Measurements from ENCODE around the gene NAXD.
"Not testable (repeated sequence)": the region's sequence is repeated elsewhere in the genome, so short reads cannot be mapped to it uniquely, and the experiment has no call there.

The NAXD gene

DNA sequence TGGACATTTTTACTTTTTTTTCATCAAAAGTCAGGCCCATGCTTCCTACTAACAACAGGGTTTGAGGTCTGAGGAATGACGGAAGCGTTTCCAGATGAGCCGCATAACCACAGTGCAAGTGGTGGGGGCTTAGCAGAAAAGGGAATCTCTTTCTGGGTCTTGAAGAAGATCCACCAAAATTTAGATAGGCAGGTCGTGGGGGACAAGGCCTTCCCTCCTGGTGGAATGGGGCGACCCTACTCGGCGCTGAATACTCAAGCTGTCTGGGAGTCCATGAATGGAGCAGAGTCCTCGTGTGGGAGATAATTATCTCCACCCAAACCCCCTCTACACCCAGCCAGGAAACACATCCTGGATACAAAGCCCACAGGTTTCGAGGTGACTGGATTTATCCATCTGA lies 53.7 kb downstream of the NAXD start:
- DNase-seq, result no peak

DNA sequence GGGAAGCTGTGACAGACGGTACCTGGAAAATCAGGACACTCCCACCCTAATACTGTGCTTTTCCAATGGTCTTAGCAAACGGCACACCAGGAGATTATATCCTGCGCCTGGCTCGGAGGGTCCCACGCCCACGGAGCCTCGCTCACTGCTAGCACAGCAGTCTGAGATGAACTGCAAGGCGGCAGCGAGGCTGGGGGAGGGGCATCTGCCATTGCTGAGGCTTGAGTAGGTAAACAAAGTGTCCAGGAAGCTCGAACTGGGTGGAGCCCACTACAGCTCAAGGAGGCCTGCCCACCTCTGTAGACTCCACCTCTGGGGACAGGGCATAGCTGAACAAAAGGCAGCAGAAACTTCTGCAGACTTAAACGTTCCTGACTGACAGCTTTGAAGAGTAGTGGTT lies 54.5 kb downstream of the NAXD start:
- DNase-seq, result not testable (repeated sequence)

DNA sequence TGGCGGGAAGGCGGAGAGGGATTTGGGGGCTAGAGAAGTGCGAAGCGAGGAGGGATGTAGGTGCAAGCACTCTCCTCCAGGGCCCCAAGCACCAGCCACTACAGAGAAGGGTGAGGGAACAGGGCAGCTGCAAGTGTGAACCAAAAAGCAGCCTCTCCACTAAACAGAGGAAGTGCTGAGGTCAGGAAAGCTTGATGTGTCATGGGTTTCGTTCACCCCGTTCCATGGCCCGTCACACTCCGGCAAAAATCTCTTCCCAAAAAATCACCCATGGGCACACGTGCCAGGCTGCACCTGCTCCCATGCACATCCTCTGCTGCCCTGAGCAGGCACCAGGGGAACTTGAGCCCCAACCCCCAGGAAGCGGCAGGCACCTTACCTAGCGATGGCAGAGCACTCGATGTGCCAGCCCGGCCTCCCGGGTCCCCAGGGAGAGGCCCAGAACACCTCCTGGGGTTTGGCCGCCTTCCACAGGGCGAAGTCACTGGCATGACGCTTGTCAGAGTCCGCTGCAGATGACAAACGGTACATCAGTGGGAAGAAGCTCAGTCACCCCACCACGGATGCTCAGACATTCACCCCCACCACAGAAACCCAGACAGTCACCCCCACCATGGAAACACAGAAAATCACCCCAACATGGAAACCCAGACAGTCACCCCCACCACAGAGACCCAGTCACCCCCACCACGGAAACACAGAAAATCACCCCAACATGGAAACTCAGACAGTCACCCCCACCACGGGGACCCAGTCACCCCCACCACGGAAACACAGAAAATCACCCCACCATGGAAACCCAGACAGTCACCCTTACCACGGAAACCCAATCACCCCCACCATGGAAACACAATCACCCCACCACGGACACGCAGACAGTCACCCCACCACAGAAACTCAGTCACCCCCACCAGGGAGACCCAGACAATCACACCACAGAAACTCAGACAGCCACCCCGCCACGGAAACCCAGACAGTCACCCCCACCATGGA lies 61.5 kb downstream of the NAXD start:
- DNase-seq, result no peak

DNA sequence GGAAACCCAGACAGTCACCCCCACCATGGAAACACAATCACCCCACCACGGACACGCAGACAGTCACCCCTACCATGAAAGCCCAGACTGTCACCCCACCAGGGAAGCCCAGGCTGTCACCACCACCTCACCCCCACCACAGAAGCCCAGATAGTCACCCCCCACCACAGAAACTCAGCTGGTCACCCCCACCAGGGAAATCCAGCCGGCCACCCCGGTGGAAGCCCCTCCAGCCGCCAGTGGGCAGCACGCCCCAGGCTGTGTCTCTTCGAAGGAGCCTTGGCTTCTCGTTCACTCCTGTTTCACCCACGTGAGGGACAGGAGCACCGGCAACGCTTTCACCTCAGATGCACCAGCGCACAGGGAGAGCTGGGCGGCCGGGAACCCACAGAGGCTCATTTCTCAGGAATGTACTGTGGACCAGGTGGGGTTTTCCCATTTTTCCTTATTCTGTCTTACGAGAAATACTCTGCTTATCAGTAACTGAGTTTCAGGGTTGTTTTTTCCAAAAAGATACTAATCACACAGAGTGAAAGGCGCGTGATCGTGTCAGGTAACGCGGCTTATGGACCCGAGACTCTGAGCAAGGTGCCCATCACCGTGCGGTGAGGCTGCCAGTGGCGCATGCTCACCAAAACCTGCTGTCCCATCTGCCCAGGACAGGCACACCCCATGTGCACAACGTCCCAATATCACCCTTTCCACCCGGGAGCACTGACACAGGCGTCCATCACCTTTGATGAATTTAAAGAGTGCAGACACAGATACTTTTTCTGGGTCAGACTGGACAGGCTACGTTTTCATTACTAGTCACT lies 62.6 kb downstream of the NAXD start:
- no peak for DNase-seq

DNA sequence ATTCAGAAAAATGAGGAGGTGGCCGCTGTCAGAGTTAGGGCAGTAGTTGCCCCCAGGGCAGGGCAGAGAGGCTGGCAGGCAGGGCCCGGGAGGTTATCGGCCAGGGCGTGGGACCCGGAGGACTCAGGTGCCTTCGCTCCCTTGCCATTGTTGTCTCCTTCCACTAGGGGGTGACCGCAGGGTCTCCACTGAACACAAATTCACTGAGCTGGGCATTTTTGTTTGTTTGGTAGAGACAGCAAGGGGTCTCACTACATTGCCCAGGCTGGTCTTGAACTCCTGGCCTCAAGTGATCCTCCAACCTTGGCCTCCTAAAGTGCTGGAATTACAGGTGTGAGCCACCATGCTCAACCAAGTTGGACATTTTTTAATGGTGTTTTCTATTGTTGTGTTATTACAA lies 65.5 kb downstream of the NAXD start:
- DNase-seq, result peak; percentile 55

DNA sequence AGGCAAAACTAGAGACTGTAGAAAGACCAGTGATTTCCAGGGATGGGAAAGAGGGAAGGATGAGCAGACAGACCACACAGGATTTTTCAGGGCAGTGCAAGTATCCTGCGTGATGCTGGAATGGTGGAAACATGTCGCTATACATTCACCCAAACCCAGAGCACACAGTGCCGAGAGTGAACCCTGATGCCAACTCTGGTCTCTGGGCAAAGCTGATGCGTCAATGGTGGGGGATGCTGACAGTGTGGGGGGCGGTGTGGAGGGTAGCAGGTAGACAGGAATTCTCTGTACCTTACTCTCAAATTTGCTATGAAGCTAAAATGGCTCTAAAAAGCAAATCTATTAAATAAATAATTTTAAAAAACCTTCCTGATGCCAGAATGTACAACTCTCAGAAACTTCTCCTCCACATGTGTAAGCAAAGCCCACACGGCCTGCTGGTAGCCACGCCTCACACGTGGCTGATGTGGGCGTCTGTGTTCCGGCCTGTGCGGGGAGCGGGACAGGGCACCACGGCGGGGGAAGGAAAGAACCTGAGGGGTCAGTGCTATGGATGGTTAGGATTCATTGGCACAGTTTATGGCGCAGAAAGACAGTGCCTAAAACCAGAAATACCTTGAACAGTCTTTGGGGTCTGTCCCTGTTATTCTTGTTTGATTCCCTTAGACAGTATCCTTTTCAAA lies 66.7 kb downstream of the NAXD start:
- no peak for DNase-seq

DNA sequence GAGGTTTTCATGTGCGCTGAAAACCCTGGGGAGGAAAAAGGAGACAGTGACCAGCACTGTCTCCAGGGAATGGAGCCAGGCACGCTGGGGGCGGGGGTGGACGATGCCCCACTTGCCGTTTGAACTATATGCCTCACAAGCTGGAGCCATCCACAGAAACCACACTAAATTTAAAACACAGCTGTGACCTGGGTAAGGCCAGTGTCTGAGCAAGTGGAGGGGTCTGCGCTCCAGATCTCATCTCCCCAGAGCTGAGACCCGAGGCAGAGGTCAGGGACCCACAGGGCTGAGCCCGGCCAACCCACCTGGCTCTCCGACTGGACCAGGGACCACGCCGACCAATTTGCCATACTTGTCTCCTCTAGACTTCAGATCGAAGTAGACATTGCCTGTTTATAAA lies 67.4 kb downstream of the NAXD start:
- no peak for DNase-seq

DNA sequence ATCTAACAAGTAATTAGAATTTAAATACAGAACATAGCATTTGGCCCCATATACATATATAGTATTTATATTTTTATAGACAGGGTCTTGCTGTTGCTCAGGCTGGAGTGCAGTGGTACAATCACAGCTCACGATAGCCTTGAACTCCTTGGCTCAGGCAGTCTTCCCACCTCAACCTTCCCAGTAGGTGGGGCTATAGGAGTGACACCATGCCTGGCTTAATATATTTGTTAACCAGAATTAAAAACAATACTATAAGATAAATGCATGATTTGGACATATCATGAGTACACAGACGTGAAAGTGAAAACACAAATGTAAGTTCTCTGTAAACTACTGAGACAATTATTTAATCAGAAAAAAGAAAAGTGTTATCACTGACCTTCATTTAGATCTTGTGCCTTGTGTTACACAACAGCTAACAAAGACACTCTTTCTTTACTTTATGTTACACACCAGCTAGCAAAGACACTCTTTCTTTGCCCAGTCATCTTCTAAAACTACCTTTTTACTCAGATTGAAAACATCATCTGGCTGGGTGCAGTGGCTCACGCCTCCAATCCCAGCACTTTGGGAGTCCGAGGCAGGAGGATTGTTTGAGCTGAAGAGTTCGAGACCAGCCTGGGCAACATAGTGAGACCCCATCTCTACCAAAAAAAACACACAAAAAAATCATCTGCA lies 68.0 kb downstream of the NAXD start:
- peak; percentile 41 for DNase-seq

DNA sequence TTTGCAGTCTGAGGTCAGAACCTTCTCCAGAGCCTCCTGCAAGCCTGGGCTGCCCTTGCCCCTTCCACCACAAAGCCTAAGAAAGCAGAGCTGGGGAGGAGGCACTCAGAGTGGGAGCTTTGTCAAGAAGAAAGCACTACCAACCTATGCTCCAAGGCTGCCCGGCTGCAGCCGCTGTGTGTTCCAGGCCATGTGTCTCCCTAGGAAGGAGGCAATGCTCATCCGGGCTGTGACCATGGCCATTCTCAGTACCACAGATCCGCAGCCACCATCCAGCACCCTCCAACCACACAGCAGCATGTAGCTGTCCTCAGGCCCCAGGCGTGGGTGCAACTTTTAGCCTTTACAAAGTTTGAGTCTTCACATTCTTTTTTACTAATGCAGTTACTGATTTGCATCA lies 68.6 kb downstream of the NAXD start:
- no peak for DNase-seq

DNA sequence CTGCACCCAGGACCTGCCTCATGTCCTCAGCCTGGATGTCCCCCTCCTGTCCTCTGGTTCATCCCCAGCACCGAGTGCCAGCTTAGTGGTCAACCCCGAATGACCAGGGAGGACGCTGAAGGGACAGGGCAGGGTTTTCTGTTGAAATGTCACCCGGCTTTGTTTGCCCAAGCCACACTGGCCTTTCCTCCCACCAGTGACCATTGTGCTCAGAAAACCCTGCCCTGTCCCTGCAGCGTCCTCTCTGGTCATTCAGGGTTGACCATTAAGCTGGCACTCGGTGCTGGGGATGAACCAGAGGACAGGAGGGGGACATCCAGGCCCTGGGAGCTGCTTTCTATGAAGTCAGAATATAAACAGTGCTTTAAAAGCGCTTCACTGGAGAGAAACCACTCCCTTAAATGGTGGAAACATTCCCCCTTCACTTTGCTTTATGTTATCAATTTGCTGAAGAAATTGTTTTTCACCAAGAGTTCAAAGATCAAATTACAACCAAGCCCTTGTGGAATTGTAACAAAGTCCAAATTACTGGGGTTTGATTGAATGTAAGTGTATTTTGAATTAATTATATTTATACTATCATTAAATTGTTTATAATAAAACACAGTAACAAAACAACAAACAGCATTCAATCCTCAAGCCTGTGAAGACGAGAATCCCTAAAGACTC lies 69.2 kb downstream of the NAXD start:
- DNase-seq, result no peak

DNA sequence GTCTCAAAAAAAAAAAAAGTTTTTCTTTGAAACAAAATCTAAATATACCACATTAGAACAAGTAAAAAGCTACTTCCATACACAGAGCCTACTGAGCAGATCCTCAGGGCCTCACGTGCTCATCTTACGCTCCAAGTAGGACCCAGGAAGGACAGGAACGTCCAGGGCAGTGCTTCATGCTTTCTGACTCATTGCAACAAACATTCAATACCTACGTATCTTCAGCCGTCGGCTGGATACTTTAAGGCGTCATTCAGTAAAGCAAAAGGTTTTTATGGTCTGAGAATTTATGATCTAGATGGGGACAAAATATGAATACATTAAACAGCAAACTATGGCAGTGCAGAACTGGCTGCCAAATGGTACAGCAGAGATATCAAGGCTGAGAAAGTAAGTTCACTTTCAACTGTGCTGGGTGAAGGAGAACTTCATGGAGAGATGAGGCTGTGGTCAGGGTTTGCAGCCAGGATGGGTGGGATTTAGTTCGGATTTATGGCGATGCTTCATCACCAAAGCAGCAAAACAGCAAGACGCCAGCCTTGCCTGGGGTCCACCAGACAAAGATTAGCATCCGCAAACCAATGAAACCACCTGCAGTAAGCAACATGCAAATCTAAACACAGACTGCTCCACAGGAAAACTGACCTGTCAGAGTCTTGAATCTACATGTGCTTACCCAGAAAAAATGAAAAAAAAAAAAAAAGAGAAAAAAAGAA lies 70.1 kb downstream of the NAXD start:
- no peak for DNase-seq

DNA sequence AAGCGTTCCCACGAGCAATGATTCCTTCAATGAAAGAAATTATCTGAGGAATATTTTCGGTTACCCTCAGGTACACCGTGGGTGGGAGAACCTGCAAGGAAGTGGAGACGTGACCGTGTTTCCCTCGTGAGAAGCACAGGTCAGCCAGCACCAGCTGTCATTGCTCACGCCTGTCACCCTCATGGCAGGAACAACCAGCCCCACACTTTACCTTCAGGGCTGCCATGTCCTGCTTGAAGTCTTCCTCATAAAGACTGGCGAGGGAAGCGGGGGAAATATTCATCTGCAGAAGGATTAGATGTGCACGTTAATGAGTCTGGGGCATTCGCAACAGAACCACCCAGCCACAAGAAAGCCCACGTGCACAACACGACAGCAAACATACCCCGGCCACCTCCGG lies 72.4 kb downstream of the NAXD start:
- DNase-seq, result no peak

DNA sequence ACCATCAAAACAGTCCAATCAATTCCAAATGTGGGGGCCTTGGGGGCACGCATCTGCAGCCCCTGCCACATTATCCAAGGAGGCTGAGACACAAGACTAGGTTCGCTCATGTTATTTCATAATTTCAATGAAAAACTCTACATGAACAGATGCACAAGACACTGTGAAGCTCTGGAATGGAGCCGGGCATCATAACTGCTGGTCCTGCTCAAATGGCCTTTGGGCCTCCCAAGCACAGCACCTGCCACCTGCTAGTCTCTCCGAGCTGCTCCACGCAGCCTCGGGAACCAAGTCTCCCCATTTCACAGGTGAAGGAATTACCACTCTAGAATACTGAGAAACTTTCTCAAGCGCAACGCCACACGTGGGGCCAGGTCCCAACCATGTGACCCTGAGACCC lies 73.7 kb downstream of the NAXD start:
- no peak for DNase-seq

Data from hematopoietic multipotent progenitor cell treated with erythropoietin and hydrocortisone succinate and interleukin-3 and kit ligand, for 6 days (in vitro differentiated cells).